Duodenal mucosa (tissue), 2 donors: Measurements from ENCODE around the gene RGMA.

Source experiments
- H3K27ac ChIP-seq: one replicate; pipeline ENCODE4 v1.7.0; 2013; ENCODE audit warnings: low read depth, low read length
- H3K27me3 ChIP-seq, 2 donors: one replicate each; pipeline ENCODE4 v1.7.0; 2013; ENCODE audit warnings: low read length in 2 of 2, control low read depth in 1 of 2; ENCODE audit not compliant: insufficient read depth in 2 of 2, control insufficient read depth in 1 of 2
- H3K36me3 ChIP-seq, 2 donors: one replicate each; pipeline ENCODE4 v1.7.0; 2013; ENCODE audit warnings: low read length in 2 of 2, control low read depth in 1 of 2; ENCODE audit not compliant: insufficient read depth in 2 of 2, control insufficient read depth in 1 of 2
- H3K4me1 ChIP-seq, 2 donors: one replicate each; pipeline ENCODE4 v1.7.0; 2013; ENCODE audit warnings: low read length in 2 of 2, control low read depth in 1 of 2; ENCODE audit not compliant: insufficient read depth in 2 of 2, control insufficient read depth in 1 of 2
- H3K4me3 ChIP-seq, 2 donors: one replicate each; pipeline ENCODE4 v1.7.0; 2013; ENCODE audit warnings: low read length in 2 of 2, low read depth in 1 of 2
- H3K9ac ChIP-seq, 2 donors: one replicate each; pipeline ENCODE4 v1.7.0; 2013; ENCODE audit warnings: low read length in 2 of 2, low read depth in 1 of 2
- H3K9me3 ChIP-seq, 2 donors: one replicate each; pipeline ENCODE4 v1.7.0; 2013; ENCODE audit warnings: low read length in 2 of 2, control low read depth in 1 of 2; ENCODE audit not compliant: control insufficient read depth in 1 of 2

The RGMA gene

DNA sequence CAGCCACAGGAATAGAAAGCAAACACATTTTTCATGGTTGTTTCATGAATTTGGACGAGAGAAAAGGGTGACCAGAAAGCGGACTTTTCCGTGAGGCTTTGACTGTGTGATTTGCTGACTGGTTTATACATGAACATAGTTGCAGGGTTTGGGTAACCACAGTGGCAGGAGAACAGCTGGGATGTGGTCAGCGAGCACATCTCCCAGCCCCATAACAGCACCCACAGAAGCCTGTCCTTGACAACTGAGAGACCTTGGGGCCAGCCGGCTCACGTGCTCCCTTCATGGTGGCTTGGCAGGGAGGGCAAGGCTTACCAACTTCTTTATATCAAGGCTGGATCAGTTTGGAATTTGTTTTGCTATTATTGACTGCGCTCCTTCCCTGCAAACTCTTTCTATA is 13.2 kb upstream of the RGMA start:
- peaks cover 0 to 2% of the 10 kb centered on the region in 2 donors for H3K27me3 ChIP-seq
- peaks cover 0 to 2% of the 10 kb centered on the region in 2 donors for H3K9me3 ChIP-seq
- no peaks in the 10 kb centered on the region for H3K4me1 ChIP-seq
- no peak overlapping the region for H3K4me3 ChIP-seq
- H3K9ac ChIP-seq = no peak overlapping the region
- H3K36me3 ChIP-seq = no peaks in the 10 kb centered on the region
- no peak overlapping the region for H3K27ac ChIP-seq

GRCh38 chr15:93093765-93094164 is 4.8 kb upstream of the RGMA start:
- peaks cover 30 to 31% of the 10 kb centered on the region in 2 donors for H3K27me3 ChIP-seq
- H3K4me3 ChIP-seq = no peak overlapping the region
- no peaks in the 10 kb centered on the region for H3K4me1 ChIP-seq
- H3K9me3 ChIP-seq = no peaks in the 10 kb centered on the region
- H3K9ac ChIP-seq = no peak overlapping the region
- no peaks in the 10 kb centered on the region for H3K36me3 ChIP-seq
- H3K27ac ChIP-seq = no peak overlapping the region

DNA sequence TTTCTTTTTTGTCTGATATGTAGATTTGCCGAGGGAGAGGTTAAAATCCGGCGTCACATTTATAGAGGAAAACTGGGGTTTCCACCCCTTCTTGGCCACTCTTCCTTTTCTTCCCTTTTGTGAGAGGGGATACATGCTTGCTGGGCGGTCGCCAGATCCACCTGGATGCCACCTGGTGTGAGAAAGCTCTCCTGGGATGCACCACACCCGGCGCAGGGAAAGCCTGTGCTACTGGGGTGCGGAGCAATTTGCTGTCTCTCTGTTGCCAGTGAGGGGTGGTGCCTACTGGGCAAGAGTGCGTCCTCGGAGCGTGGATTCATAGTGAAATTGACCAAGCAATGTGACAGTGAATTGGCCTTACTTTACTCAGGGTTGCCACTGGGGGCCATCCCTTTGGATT is 2.5 kb upstream of the RGMA start:
- no peaks in the 10 kb centered on the region for H3K36me3 ChIP-seq
- H3K4me3 ChIP-seq = peak overlapping the region in 1 of 2 donors; percentile 32
- peaks cover 44 to 51% of the 10 kb centered on the region in 2 donors for H3K27me3 ChIP-seq
- H3K4me1 ChIP-seq = peaks cover 0 to 4% of the 10 kb centered on the region in 2 donors
- H3K27ac ChIP-seq = no peak overlapping the region
- H3K9me3 ChIP-seq = no peaks in the 10 kb centered on the region
- H3K9ac ChIP-seq = no peak overlapping the region

DNA sequence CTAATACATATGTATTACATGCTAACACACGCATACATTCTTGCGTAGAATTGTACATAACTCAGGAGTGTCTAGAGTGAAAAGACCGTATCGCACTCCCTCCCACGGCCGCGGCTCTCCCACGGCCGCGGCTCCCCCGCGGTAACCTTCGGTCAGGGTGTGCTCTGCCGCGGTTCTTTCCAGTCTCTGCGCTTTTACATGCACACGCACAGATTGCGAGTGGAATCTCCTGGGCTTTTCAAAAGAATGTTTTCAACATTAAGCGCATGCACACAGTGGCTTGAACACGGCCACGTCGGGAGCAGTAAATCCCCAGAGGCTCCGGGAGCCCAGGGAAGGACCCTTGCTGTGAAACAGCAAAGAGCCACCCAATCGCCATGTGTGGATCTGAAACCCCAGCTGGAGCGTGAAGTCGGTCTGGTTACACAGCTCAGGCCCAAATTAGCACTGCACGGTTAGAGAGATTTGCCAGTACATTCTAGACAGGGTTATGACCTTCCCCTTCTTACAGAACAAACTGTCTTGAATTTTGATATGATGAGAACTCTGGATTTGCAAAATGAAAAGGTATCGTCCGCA is 805 bp upstream of the RGMA start:
- H3K9ac ChIP-seq = no peak overlapping the region
- no peak overlapping the region for H3K27ac ChIP-seq
- H3K36me3 ChIP-seq = no peaks in the 10 kb centered on the region
- H3K4me1 ChIP-seq = peaks cover 0 to 4% of the 10 kb centered on the region in 2 donors
- no peaks in the 10 kb centered on the region for H3K9me3 ChIP-seq
- H3K4me3 ChIP-seq = no peak overlapping the region
- peaks cover 60 to 63% of the 10 kb centered on the region in 2 donors for H3K27me3 ChIP-seq

DNA sequence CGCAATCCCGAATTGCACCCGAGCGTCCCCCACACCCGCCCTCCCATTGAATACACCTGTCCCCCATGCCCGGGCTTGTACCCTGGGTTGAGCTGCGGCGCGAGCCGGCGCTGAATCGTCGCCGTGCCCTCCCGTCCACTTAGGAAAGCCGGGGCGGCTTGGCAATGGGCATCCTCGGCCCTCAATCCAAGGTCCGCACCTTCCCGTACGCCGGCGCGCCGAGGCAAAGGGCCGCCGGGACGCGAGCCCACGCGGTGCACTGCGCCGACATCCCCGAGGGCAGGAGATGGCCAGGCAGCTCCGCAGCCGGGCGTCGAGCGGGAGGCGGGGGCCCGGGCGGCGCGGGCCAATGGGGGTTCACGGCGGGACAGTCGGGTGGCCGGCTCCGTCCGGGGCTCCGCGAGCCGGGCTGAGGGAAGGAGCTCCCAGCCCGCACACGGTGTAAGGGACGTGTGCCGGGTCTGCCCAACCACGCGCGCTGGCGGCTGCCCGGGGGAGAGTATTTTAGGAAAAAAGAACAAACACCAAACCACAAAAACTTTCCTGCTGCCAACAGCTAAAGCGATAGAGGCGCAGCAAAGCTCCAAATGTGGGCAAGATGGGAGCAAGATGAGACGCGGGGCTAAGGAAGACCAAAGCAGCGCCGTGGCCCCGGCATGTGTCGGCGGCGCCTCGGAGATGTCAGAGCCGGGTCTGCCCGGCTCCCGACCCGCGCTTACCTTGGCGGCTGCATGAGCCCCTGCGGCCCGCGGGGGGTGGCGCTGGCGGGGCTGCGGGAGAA is 621 bp downstream of the RGMA start:
- Histone ChIP-seq H3K9ac (no peak overlapping the region), H3K4me1 (peaks cover 0 to 4% of the 10 kb centered on the region in 2 donors), H3K36me3 (no peaks in the 10 kb centered on the region), H3K27me3 (peaks cover 60 to 65% of the 10 kb centered on the region in 2 donors), H3K4me3 (peak overlapping the region; percentile 30 to 45), H3K9me3 (no peaks in the 10 kb centered on the region), H3K27ac (no peak overlapping the region)

GRCh38 chr15:93087825-93088199 is 1.2 kb downstream of the RGMA start:
- Histone ChIP-seq H3K27ac (no peak overlapping the region), H3K4me3 (peak overlapping the region; percentile 30 to 45), H3K9me3 (no peaks in the 10 kb centered on the region), H3K36me3 (no peaks in the 10 kb centered on the region), H3K9ac (no peak overlapping the region), H3K4me1 (peaks cover 0 to 4% of the 10 kb centered on the region in 2 donors), H3K27me3 (peaks cover 60 to 65% of the 10 kb centered on the region in 2 donors)

- no peak overlapping the region for H3K9ac ChIP-seq
- H3K9me3 ChIP-seq = no peaks in the 10 kb centered on the region
- H3K36me3 ChIP-seq = no peaks in the 10 kb centered on the region
- H3K27ac ChIP-seq = no peak overlapping the region
- peaks cover 57 to 63% of the 10 kb centered on the region in 2 donors for H3K27me3 ChIP-seq
- no peak overlapping the region for H3K4me3 ChIP-seq
- H3K4me1 ChIP-seq = peaks cover 0 to 4% of the 10 kb centered on the region in 2 donors
Observed at GRCh38 chr15:93086791-93087190, 2.2 kb downstream of the RGMA start.

DNA sequence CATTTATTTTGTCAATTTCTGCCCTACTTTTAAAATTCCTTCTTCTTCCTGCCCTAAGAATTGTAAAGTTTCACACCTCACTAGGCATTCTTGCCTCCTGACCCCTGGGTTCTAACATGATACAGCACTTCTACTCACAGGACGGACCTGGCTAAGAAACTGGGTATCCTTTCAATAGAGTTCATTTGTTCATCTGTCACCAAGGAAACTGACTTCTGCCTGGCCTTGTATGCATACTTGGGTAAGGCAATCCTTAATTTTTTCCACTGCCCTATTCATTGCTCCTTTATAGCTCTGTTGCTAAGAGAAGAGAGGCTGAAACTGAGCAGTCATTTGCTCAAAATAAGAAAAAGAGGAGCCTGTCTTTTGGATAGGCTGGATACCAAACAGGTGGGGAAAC is 3.3 kb downstream of the RGMA start:
- no peak overlapping the region for H3K27ac ChIP-seq
- no peaks in the 10 kb centered on the region for H3K9me3 ChIP-seq
- peaks cover 50 to 52% of the 10 kb centered on the region in 2 donors for H3K27me3 ChIP-seq
- no peak overlapping the region for H3K9ac ChIP-seq
- H3K4me3 ChIP-seq = no peak overlapping the region
- no peaks in the 10 kb centered on the region for H3K36me3 ChIP-seq
- peaks cover 0 to 4% of the 10 kb centered on the region in 2 donors for H3K4me1 ChIP-seq

DNA sequence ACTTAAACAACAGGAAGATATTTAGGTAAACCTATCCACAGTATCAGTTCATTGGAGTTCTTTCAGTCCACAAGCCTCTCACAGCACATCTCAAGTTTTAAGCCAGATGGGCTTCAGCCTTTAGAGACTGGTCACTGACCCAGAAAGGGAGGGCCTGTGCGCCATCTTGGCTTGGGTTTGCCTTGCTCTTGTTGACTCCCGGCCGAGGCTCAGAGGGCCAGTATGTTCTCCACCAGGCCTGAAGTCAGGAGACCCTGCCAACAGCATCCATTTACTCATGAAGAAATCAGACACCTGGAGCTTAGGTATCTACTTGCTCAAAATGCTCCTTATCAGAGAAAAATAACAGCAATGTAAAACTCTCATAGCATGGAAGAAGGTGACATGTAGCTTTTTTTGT is 6.2 kb downstream of the RGMA start:
- Histone ChIP-seq H3K9me3 (no peaks in the 10 kb centered on the region), H3K4me1 (peaks cover 0 to 4% of the 10 kb centered on the region in 2 donors), H3K27ac (no peak overlapping the region), H3K27me3 (peaks cover 32 to 43% of the 10 kb centered on the region in 2 donors), H3K9ac (no peak overlapping the region), H3K36me3 (no peaks in the 10 kb centered on the region), H3K4me3 (no peak overlapping the region)

GRCh38 chr15:93081399-93081798 is 7.6 kb downstream of the RGMA start:
- no peak overlapping the region for H3K9ac ChIP-seq
- no peaks in the 10 kb centered on the region for H3K9me3 ChIP-seq
- H3K4me1 ChIP-seq = no peaks in the 10 kb centered on the region
- peaks cover 23 to 29% of the 10 kb centered on the region in 2 donors for H3K27me3 ChIP-seq
- H3K27ac ChIP-seq = no peak overlapping the region
- H3K4me3 ChIP-seq = no peak overlapping the region
- no peaks in the 10 kb centered on the region for H3K36me3 ChIP-seq
